HepG2 (cell line): ENCODE measurements around the gene VPS4A. TPM values are rescaled to one million over a fixed set of nuclear protein-coding genes. Genes with fewer than 3 reads are reported as not detected.
A peak's percentile ranks its signal among the peaks of the same experiment; 100 is the strongest.

Experiments
- ATAC-seq: fragments of 200-7000 bp; cut with Tn5 transposase; 3 replicates; pipeline ENCODE4 v1.9.1; 2020; ENCODE audit warnings: mild to moderate bottlenecking, moderate library complexity
- BruUV-seq: library from RNA; stranded (reverse); fragments of 400-500 nt; replicated peaks from 2 replicates; lab custom pipeline; 2021; lab: Mats Ljungman, UMichigan
- CTCF ChIA-PET: fragments of 300-600 bp; formaldehyde crosslinking; extraction: SDS; loops from one replicate; lab custom pipeline; 2021; ENCODE audit warnings: low total read pairs, inconsistent platforms, low intra/inter-chr PET ratio; lab: Yijun Ruan, JAX
- POLR2A ChIA-PET: fragments of 350-600 bp; sonication (Branson Sonifier 250); formaldehyde crosslinking; loops from one replicate; lab custom pipeline; 2020; ENCODE audit warnings: antibody characterized with exemption, inconsistent platforms; lab: Yijun Ruan, JAX
- DNase-seq: peaks from one replicate; pipeline ENCODE4 v3.0.0-alpha.2; 2015; ENCODE audit warnings: low spot score
- FAIRE-seq: peaks from 3 replicates; lab custom pipeline; 2011; peaks lifted over from hg19 to GRCh38; lab: Jason Lieb, UNC
- H2AFZ ChIP-seq: one replicate; pipeline ENCODE4 v1.6.1; 2011; ENCODE audit warnings: low read length, inconsistent platforms
- H3K27ac ChIP-seq: fragments of 300-600 bp; 3 replicates; pipeline ENCODE4 v1.8.0; 2011; ENCODE audit warnings: mixed run types, mild to moderate bottlenecking, mixed read lengths, low read length, inconsistent platforms; ENCODE audit not compliant: insufficient read depth; ENCODE audit errors: extremely low read length
- H3K27me3 ChIP-seq, 2 experiments: fragments of 200-600 bp in 1 of 2; 2 replicates in 1 of 2; 3 replicates in 1 of 2; pipeline versions ENCODE4 v1.6.0 to v1.8.0; 2011; ENCODE audit warnings: low read length in 2 of 2, mild to moderate bottlenecking in 2 of 2, moderate library complexity in 2 of 2, inconsistent platforms in 1 of 2; ENCODE audit not compliant: insufficient read depth in 2 of 2, control insufficient read depth in 1 of 2
- H3K36me3 ChIP-seq, 2 experiments: fragments of 200-600 bp in 1 of 2; replicated peaks in 1 of 2; 2 replicates in 1 of 2; 3 replicates in 1 of 2; pipeline versions ENCODE4 v1.5.1 to v1.8.0; 2011; ENCODE audit warnings: low read length in 2 of 2, inconsistent platforms in 1 of 2; ENCODE audit not compliant: insufficient read depth in 2 of 2, control insufficient read depth in 1 of 2
- H3K4me1 ChIP-seq: 2 replicates; pipeline ENCODE4 v1.5.1; 2012; ENCODE audit warnings: low read length, inconsistent platforms; ENCODE audit not compliant: insufficient read depth
- H3K4me2 ChIP-seq: 2 replicates; pipeline ENCODE4 v1.6.0; 2011; ENCODE audit warnings: low read depth, low read length, inconsistent platforms
- H3K4me3 ChIP-seq, 3 experiments: fragments of 200-600 bp in 1 of 3; sonication (generic), shearing (Covaris generic) in 1 of 3; replicated peaks in 1 of 3; 2 replicates each; pipeline ENCODE4 v1.5.1; 2011 to 2016; ENCODE audit warnings: low read length in 3 of 3, inconsistent platforms in 2 of 3, low read depth in 2 of 3, mild to moderate bottlenecking in 2 of 3, control low read depth in 1 of 3, mixed read lengths in 1 of 3; ENCODE audit not compliant: insufficient read depth in 1 of 3
- H3K79me2 ChIP-seq: one replicate; pipeline ENCODE4 v1.6.1; 2011; ENCODE audit warnings: low read length, inconsistent platforms; ENCODE audit not compliant: insufficient read depth
- H3K9ac ChIP-seq: 2 replicates; pipeline ENCODE4 v1.6.0; 2011; ENCODE audit warnings: mild to moderate bottlenecking, low read depth, low read length, inconsistent platforms; ENCODE audit not compliant: insufficient read depth
- H3K9me3 ChIP-seq: 2 replicates; pipeline ENCODE4 v1.5.1; 2012; ENCODE audit warnings: mild to moderate bottlenecking, low read length
- H4K20me1 ChIP-seq: 2 replicates; pipeline ENCODE4 v1.6.0; 2011; ENCODE audit warnings: inconsistent platforms, mild to moderate bottlenecking, low read length, moderate library complexity; ENCODE audit not compliant: insufficient read depth
- FOXA3 ChIP-seq: IDR thresholded peaks from 2 replicates; pipeline ENCODE4 v1.6.1; 2016; ENCODE audit warnings: missing genetic modification reagents, missing compliant biosample characterization
- HNF4A ChIP-seq: sonication (generic); formaldehyde crosslinking; IDR thresholded peaks from 2 replicates; pipeline ENCODE4 v1.4.0; 2020; ENCODE audit warnings: missing genetic modification reagents
- ZNF350 ChIP-seq: sonication (generic); formaldehyde crosslinking; IDR thresholded peaks from 2 replicates; pipeline ENCODE4 v1.4.0; 2020; ENCODE audit warnings: mild to moderate bottlenecking, low read depth, missing genetic modification reagents, borderline replicate concordance
- ZNF652 ChIP-seq: IDR thresholded peaks from 2 replicates; pipeline ENCODE4 v1.6.1; 2016; ENCODE audit warnings: low read depth, borderline replicate concordance
- ZNF703 ChIP-seq: sonication (generic); formaldehyde crosslinking; IDR thresholded peaks from 2 replicates; pipeline ENCODE4 v1.5.1; 2020; ENCODE audit warnings: missing genetic modification reagents, mild to moderate bottlenecking, moderate library complexity, borderline replicate concordance
- WGBS: methylation state at CpG from one replicate; pipeline ENCODE4 v1.1.6; 2017; ENCODE audit warnings: low lambda C conversion rate; 5-methylcytosine and 5-hydroxymethylcytosine counted together
- in situ Hi-C: cut with HindIII; loops from 2 replicates; pipeline ENCODE4 v1.10.0; 2017; ENCODE audit warnings: low pct_unique_long_range_greater_than_20kb; ENCODE audit not compliant: extremely low pct_ligation_motif_present
- intact Hi-C: fragments of 100-400 bp; cut with micrococcal nuclease; formaldehyde crosslinking; loops from one replicate; pipeline ENCODE4 v1.10.0; 2022; ENCODE audit not compliant: unreplicated experiment
- polyA plus RNA-seq, 8 experiments: library from polyadenylated mRNA; depleted of rRNA in 3 of 8; stranded (reverse) in 7 of 8; unstranded in 1 of 8; fragments of >200 nt; fragmentation: Illumina TruSeq in 4 of 8; extraction: Trizol in 4 of 8; gene quantifications; 2 replicates each; pipeline versions ENCODE4 v1.2.1 to v1.2.3, GENCODE V29; 2011 to 2016; ENCODE audit warnings: low read depth in 4 of 8, missing spikeins in 1 of 8, mixed read lengths in 1 of 8; ENCODE audit not compliant: insufficient read depth in 1 of 8
- total RNA-seq, 5 experiments: library from RNA; depleted of rRNA; stranded (reverse); fragments of >200 nt; fragmentation: Illumina TruSeq; extraction: Trizol; gene quantifications; 2 replicates each; pipeline ENCODE4 v1.2.3, GENCODE V29; 2016; ENCODE audit warnings: low read depth in 1 of 5
- TF ChIP-seq, protein P1 (sequence below): IDR thresholded peaks from 2 replicates; pipeline ENCODE4 v1.6.1; 2016; ENCODE audit warnings: low read depth, missing genetic modification reagents, missing compliant biosample characterization
- TF ChIP-seq, protein P2 (sequence below): sonication (generic); formaldehyde crosslinking; conservative IDR thresholded peaks from 2 replicates; pipeline ENCODE4 v1.4.0; 2020; ENCODE audit warnings: missing genetic modification reagents
- TF ChIP-seq, protein P3 (sequence below): IDR thresholded peaks from 2 replicates; pipeline ENCODE4 v1.6.1; 2018; ENCODE audit warnings: missing genetic modification reagents
- TF ChIP-seq, protein P4 (sequence below): sonication (generic); formaldehyde crosslinking; IDR thresholded peaks from 2 replicates; pipeline ENCODE4 v1.5.0; 2020; ENCODE audit warnings: missing genetic modification reagents

The VPS4A gene
- total and polyA plus RNA-seq, 2 of the 13 experiments (the other 11 are each of a cell fraction or from before 2014, with no cell fraction given), result 13.2 to 27.9 TPM

DNA sequence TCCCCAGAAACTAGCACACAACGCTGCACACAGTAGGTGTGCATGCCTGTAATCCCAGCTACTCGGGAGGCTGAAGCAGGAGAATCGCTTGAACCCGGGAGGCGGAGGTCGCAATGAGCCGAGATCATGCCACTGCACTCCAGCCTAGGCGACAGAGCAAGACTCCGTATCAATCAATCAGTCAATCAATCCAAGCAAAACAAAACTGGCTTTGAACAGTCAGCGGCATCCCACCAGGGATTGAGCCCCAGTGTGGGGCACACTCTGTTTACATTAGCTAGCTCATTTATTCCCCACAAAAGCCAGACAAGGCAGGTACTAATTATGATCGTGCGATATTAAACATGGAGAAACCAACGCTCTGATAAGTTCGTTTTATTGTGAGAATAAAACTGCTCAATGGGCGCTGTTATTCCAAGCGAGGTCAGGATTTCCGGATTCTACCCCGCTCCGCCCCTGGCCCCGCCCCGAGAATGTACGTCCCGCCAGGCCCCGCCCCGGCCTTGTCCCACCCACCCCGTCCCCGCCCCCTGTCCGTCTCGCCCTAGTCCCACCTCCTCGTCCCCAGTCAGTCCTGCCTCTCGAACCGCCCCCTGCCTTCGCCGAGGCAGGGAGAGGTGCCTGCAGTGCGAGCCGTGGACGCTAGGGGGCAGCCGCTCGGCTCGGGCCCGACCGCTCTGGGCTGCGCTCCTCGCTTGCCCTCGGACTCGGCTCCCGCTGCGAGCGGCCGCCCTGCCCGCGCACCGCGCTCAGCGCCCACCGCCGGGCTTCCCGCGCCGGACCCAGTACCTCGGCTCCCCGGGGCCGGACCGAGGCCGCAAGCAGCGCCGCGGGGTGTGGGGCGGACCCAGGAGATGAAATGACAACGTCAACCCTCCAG lies at the start of gene VPS4A (continued):
- TF ChIP-seq, protein P1, sequence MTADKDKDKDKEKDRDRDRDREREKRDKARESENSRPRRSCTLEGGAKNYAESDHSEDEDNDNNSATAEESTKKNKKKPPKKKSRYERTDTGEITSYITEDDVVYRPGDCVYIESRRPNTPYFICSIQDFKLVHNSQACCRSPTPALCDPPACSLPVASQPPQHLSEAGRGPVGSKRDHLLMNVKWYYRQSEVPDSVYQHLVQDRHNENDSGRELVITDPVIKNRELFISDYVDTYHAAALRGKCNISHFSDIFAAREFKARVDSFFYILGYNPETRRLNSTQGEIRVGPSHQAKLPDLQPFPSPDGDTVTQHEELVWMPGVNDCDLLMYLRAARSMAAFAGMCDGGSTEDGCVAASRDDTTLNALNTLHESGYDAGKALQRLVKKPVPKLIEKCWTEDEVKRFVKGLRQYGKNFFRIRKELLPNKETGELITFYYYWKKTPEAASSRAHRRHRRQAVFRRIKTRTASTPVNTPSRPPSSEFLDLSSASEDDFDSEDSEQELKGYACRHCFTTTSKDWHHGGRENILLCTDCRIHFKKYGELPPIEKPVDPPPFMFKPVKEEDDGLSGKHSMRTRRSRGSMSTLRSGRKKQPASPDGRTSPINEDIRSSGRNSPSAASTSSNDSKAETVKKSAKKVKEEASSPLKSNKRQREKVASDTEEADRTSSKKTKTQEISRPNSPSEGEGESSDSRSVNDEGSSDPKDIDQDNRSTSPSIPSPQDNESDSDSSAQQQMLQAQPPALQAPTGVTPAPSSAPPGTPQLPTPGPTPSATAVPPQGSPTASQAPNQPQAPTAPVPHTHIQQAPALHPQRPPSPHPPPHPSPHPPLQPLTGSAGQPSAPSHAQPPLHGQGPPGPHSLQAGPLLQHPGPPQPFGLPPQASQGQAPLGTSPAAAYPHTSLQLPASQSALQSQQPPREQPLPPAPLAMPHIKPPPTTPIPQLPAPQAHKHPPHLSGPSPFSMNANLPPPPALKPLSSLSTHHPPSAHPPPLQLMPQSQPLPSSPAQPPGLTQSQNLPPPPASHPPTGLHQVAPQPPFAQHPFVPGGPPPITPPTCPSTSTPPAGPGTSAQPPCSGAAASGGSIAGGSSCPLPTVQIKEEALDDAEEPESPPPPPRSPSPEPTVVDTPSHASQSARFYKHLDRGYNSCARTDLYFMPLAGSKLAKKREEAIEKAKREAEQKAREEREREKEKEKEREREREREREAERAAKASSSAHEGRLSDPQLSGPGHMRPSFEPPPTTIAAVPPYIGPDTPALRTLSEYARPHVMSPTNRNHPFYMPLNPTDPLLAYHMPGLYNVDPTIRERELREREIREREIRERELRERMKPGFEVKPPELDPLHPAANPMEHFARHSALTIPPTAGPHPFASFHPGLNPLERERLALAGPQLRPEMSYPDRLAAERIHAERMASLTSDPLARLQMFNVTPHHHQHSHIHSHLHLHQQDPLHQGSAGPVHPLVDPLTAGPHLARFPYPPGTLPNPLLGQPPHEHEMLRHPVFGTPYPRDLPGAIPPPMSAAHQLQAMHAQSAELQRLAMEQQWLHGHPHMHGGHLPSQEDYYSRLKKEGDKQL, result 0 out of 2 replicates have a peak, but pooled peaks have one; percentile 14
- TF ChIP-seq ZNF703, result no peak; the same call in 1 of the 2 replicates

DNA sequence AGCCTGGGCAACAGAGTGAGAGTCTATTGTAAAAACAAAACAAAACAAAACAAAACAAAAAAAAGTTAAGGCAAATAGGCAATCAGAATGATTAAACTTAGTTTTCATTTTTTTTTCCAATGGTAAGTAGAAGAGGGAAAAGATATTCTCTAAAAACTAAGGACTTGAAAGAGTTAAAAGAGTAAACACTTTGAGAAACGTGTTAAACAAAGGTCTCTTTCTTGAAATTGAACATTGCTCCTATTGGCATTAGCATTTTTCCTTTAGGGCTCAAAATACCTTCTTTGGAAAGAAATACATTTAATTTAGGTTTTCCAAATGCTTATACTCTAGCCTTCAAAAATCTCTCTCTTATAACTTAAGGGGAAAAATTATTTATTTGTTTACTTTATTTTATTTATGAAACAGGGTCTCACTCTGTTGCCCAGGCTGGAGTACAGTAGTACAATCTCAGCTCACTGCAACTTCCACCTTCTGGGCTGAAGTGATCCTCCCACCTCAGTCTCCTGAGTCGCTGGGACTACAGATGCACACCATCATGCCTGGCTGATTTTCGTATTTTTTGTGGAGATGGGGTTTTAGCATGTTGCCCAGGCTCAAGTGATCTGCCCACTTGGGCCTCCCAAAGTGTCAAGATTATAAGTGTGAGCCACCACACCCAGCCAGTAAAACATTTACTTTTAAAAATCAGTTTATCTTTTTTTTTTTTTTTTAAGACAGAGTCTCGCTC lies 44.7 kb upstream of the VPS4A start:
- Histone ChIP-seq H3K4me2 (peak overlapping the region; percentile 22), H2AFZ (no peak overlapping the region), H3K27ac (peak overlapping the region; percentile 60), H3K27me3 (no peaks in the 10 kb centered on the region), H3K4me3 (no peak overlapping the region; a peak in 1 of 6 replicates), H3K9me3 (no peaks in the 10 kb centered on the region), H3K9ac (no peak overlapping the region), H3K79me2 (no peaks in the 10 kb centered on the region), H3K36me3 (peaks cover 2 to 29% of the 10 kb centered on the region in 2 experiments; a peak in 4 of 5 replicates), H3K4me1 (peaks cover 22% of the 10 kb centered on the region), H4K20me1 (no peaks in the 10 kb centered on the region)
- DNase-seq (peak; percentile 29), ATAC-seq (peak; percentile 55), FAIRE-seq (no peak)
- WGBS, result 37% methylated on average over 4 of the region's 4 CpGs
- BruUV-seq, result no TSS peak
- ChIA-PET CTCF (no interaction called here), POLR2A (no interaction called here)
- intact Hi-C loops, result no loop called here
- in situ Hi-C loops, result no loop called here
- TF ChIP-seq FOXA3 (CRISPR knock-in tag), result peak; percentile 68
- no peak for TF ChIP-seq ZNF350 (CRISPR knock-in tag)
- TF ChIP-seq, protein P2, sequence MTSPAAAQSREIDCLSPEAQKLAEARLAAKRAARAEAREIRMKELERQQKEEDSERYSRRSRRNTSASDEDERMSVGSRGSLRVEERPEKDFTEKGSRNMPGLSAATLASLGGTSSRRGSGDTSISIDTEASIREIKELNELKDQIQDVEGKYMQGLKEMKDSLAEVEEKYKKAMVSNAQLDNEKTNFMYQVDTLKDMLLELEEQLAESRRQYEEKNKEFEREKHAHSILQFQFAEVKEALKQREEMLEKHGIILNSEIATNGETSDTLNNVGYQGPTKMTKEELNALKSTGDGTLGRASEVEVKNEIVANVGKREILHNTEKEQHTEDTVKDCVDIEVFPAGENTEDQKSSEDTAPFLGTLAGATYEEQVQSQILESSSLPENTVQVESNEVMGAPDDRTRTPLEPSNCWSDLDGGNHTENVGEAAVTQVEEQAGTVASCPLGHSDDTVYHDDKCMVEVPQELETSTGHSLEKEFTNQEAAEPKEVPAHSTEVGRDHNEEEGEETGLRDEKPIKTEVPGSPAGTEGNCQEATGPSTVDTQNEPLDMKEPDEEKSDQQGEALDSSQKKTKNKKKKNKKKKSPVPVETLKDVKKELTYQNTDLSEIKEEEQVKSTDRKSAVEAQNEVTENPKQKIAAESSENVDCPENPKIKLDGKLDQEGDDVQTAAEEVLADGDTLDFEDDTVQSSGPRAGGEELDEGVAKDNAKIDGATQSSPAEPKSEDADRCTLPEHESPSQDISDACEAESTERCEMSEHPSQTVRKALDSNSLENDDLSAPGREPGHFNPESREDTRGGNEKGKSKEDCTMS (CRISPR knock-in tag), result no peak
- TF ChIP-seq, protein P3, sequence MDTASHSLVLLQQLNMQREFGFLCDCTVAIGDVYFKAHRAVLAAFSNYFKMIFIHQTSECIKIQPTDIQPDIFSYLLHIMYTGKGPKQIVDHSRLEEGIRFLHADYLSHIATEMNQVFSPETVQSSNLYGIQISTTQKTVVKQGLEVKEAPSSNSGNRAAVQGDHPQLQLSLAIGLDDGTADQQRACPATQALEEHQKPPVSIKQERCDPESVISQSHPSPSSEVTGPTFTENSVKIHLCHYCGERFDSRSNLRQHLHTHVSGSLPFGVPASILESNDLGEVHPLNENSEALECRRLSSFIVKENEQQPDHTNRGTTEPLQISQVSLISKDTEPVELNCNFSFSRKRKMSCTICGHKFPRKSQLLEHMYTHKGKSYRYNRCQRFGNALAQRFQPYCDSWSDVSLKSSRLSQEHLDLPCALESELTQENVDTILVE (CRISPR knock-in tag), result 0 out of 2 replicates have a peak, but pooled peaks have one; percentile 14
- peak; percentile 40 for TF ChIP-seq HNF4A (CRISPR knock-in tag)
- TF ChIP-seq, protein P4, sequence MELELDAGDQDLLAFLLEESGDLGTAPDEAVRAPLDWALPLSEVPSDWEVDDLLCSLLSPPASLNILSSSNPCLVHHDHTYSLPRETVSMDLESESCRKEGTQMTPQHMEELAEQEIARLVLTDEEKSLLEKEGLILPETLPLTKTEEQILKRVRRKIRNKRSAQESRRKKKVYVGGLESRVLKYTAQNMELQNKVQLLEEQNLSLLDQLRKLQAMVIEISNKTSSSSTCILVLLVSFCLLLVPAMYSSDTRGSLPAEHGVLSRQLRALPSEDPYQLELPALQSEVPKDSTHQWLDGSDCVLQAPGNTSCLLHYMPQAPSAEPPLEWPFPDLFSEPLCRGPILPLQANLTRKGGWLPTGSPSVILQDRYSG (CRISPR knock-in tag), result no peak
- peak; percentile 97 for TF ChIP-seq ZNF652 (CRISPR knock-in tag)
